Measurements from ENCODE around the gene TMEM106A. TPM values are rescaled to one million over a fixed set of nuclear protein-coding genes. Genes with fewer than 3 reads are reported as not detected.

TMEM106A gene
- total and polyA plus RNA-seq, 2 experiments from 2014 or later = 6.7 to 8.4 TPM

DNA sequence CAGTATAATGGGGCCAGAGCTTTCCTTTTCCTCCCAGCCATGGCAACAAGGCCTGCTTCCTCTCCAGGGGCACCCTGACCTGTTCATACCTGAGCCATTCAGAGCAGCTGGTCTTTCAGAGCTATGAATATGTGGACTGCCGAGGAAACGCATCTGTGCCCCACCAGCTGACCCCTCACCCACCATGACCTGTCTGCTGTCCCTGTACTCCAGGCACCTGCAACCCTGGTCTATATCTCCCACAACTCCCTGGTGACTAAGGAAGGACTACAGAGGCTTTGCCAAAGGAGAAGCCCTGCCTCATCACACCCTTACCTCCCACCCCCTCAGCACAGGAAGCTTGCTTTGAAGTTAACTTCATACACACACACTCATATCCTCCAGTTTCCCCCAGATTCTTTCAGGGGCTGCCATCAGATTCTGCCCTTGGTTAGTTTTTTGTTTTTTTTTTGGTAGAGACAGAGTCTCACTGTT is 6.0 kb downstream of the TMEM106A start:
- no peak overlapping the region for H2AFZ ChIP-seq
- H3K4me2 ChIP-seq = no peak overlapping the region
- H3K4me1 ChIP-seq (ENCODE audit: insufficient read depth) = peaks cover 18% of the 10 kb centered on the region
- peak overlapping the region; percentile 63 for H3K27ac ChIP-seq
- no peak overlapping the region for H3K4me3 ChIP-seq
- H4K20me1 ChIP-seq (ENCODE audit: insufficient read depth, poor library complexity, severe bottlenecking) = no peaks in the 10 kb centered on the region
- H3K27me3 ChIP-seq = no peaks in the 10 kb centered on the region
- WGBS (ENCODE audit: low lambda C conversion rate, missing lambda C conversion rate) = 83% methylated on average over 2 of the region's 2 CpGs
- DNase-seq (ENCODE audit: low spot score) = no peak
- H3K9me3 ChIP-seq (ENCODE audit: low read depth) = no peaks in the 10 kb centered on the region
- H3K36me3 ChIP-seq (replicated peaks; ENCODE audit: insufficient read depth, low read depth) = no peaks in the 10 kb centered on the region
- H3K9me2 ChIP-seq (replicated peaks; ENCODE audit: insufficient read depth) = no peaks in the 10 kb centered on the region
- peaks cover 3% of the 10 kb centered on the region for H3K79me2 ChIP-seq
- no peak for TF ChIP-seq EZH2phosphoT487 (IDR thresholded peaks at IDR 0.05; ENCODE audit: low read depth, severe bottlenecking, unreplicated experiment)

DNA sequence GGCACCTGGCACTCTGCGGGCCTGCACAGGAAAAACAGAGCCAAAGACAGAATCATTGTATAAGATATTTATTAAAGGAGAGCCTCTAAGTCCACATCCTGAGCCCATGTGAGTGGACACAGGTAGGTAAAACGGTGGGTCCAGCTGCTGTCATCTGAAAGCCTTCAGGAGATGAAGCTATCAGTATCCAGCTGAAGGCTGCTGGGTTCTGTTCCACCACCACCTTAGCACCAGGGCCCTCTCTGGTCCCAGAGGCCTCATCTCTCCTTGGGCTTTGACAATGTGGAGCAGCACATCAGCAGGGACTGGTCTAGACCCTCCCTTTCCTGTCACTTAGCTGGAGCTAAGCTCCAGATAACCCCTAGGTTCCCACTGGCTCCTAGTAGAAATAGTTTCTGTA is 7.3 kb downstream of the TMEM106A start:
- no peaks in the 10 kb centered on the region for H3K9me2 ChIP-seq (replicated peaks; ENCODE audit: insufficient read depth)
- 91% methylated on average over 2 of the region's 2 CpGs for WGBS (ENCODE audit: low lambda C conversion rate, missing lambda C conversion rate)
- H3K36me3 ChIP-seq (replicated peaks; ENCODE audit: insufficient read depth, low read depth) = no peaks in the 10 kb centered on the region
- H3K4me3 ChIP-seq = no peak overlapping the region
- no peak for TF ChIP-seq CTCF (IDR thresholded peaks at IDR 0.05; ENCODE audit: poor library complexity)
- TF ChIP-seq EZH2 (IDR thresholded peaks at IDR 0.05; ENCODE audit: borderline replicate concordance) = no peak
- TF ChIP-seq EZH2phosphoT487 (IDR thresholded peaks at IDR 0.05; ENCODE audit: low read depth, severe bottlenecking, unreplicated experiment) = no peak
- no peaks in the 10 kb centered on the region for H3K9me3 ChIP-seq (ENCODE audit: low read depth)
- H4K20me1 ChIP-seq (ENCODE audit: insufficient read depth, poor library complexity, severe bottlenecking) = no peaks in the 10 kb centered on the region
- no peak overlapping the region for H2AFZ ChIP-seq
- no peaks in the 10 kb centered on the region for H3K27me3 ChIP-seq
- H3K4me1 ChIP-seq (ENCODE audit: insufficient read depth) = peaks cover 15% of the 10 kb centered on the region
- no peak overlapping the region for H3K4me2 ChIP-seq
- H3K27ac ChIP-seq = no peak overlapping the region
- DNase-seq (ENCODE audit: low spot score) = no peak
- H3K79me2 ChIP-seq = no peaks in the 10 kb centered on the region

DNA sequence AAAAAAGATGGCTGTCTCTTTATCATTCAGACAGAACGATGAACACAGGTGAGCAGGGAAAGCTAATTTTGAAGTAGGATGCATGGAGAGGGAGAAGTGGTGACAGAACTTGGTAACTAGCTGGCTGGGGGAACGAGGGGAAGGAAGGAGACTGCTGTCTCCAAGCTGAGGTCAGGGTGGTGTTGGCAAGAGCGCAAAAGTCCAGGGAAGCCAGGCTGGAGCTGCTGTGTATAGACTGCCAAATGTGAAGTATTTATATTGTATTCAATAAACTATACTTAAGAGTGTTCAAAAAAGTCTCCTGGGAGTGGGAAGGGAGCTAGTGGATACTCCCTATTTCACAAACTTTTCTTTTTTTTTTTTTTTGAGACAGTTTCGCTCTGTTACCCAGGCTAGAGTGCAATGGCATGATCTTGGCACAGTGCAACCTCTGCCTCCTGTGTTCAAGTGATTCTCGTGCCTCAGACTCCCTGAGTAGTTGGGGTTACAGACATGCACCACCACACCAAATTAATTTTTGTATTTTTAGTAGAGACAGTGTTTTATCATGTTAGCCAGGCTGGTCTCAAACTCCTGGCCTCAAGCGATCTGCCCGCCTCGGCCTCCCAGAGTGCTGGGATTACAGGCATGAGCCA is 8.2 kb downstream of the TMEM106A start:
- no peak overlapping the region for H3K27ac ChIP-seq
- no peaks in the 10 kb centered on the region for H3K79me2 ChIP-seq
- no peak overlapping the region for H3K4me3 ChIP-seq
- no peak for DNase-seq (ENCODE audit: low spot score)
- TF ChIP-seq EZH2phosphoT487 (IDR thresholded peaks at IDR 0.05; ENCODE audit: low read depth, severe bottlenecking, unreplicated experiment) = no peak
- no peak for TF ChIP-seq EZH2 (IDR thresholded peaks at IDR 0.05; ENCODE audit: borderline replicate concordance)
- no peak for TF ChIP-seq CTCF (IDR thresholded peaks at IDR 0.05; ENCODE audit: poor library complexity)
- H3K27me3 ChIP-seq = no peaks in the 10 kb centered on the region
- H3K36me3 ChIP-seq (replicated peaks; ENCODE audit: insufficient read depth, low read depth) = no peaks in the 10 kb centered on the region
- no peak overlapping the region for H2AFZ ChIP-seq
- H4K20me1 ChIP-seq (ENCODE audit: insufficient read depth, poor library complexity, severe bottlenecking) = no peaks in the 10 kb centered on the region
- H3K9me2 ChIP-seq (replicated peaks; ENCODE audit: insufficient read depth) = no peaks in the 10 kb centered on the region
- H3K4me1 ChIP-seq (ENCODE audit: insufficient read depth) = peaks cover 15% of the 10 kb centered on the region
- no peaks in the 10 kb centered on the region for H3K9me3 ChIP-seq (ENCODE audit: low read depth)
- no peak overlapping the region for H3K4me2 ChIP-seq
- 91% methylated on average over 8 of the region's 8 CpGs for WGBS (ENCODE audit: low lambda C conversion rate, missing lambda C conversion rate)

DNA sequence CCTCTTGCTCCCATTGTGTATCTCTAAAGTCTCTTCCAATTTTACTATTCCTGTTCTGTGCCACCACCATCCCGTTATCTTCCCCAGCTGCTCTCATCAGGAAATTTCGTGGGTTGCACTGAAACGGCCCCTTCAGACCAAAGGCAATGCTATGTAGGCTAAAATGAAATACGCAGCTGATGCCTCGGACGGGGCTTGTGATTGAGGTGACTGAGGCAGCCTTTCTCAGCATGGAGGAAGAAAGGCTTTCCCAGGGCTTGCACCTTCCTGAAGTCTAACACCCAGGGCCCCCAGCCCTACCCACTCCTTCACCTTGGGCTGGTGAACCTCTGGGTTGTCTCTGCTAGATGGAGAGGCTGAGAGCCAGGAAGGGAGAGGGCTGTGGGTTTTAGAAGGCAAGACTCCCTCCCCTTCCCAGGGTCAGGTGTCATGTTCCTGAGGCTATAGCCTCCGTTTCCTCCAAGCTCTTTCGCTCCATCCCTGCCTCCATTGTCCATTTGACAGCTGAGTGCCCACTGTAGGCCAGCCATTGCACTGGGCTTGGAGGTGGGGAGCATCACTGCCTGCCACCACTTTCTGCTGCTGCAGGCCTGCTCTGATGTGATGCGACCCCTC is 8.9 kb downstream of the TMEM106A start:
- Histone ChIP-seq H3K27me3 (no peaks in the 10 kb centered on the region), H3K79me2 (no peaks in the 10 kb centered on the region), H3K9me2 (replicated peaks; ENCODE audit: insufficient read depth) (no peaks in the 10 kb centered on the region), H3K4me3 (no peak overlapping the region), H4K20me1 (ENCODE audit: insufficient read depth, poor library complexity, severe bottlenecking) (no peaks in the 10 kb centered on the region), H3K36me3 (replicated peaks; ENCODE audit: insufficient read depth, low read depth) (no peaks in the 10 kb centered on the region), H2AFZ (no peak overlapping the region), H3K4me2 (no peak overlapping the region), H3K4me1 (ENCODE audit: insufficient read depth) (peaks cover 15% of the 10 kb centered on the region), H3K27ac (no peak overlapping the region), H3K9me3 (ENCODE audit: low read depth) (no peaks in the 10 kb centered on the region)
- TF ChIP-seq EZH2 (IDR thresholded peaks at IDR 0.05; ENCODE audit: borderline replicate concordance) = no peak
- DNase-seq (ENCODE audit: low spot score) = no peak
- WGBS (ENCODE audit: low lambda C conversion rate, missing lambda C conversion rate) = 87% methylated on average over 9 of the region's 9 CpGs

Data from hepatocyte (in vitro differentiated cells).